NB4 (cell line): ENCODE measurements around the gene APH1B.

Experiments used
- DNase-seq: peaks from one replicate; pipeline ENCODE4 v3.0.0; 2010; ENCODE audit warnings: low read depth
- H3K4me3 ChIP-seq: one replicate; pipeline ENCODE4 v1.5.1; 2011; ENCODE audit warnings: mild to moderate bottlenecking, low read depth, low read length, moderate library complexity
- CTCF ChIP-seq: IDR thresholded peaks from one replicate; pipeline ENCODE4 v1.5.1; 2012; ENCODE audit warnings: low read depth, low read length
- MAX ChIP-seq: IDR thresholded peaks from 2 replicates; pipeline ENCODE4 v1.6.1; 2011; ENCODE audit warnings: low read depth, low read length
- MYC ChIP-seq: IDR thresholded peaks from 2 replicates; pipeline ENCODE4 v1.6.1; 2011; ENCODE audit warnings: low read depth, low read length
- POLR2A ChIP-seq: IDR thresholded peaks from 2 replicates; pipeline ENCODE4 v1.6.1; 2011; ENCODE audit warnings: mild to moderate bottlenecking; ENCODE audit not compliant: insufficient read length; ENCODE audit errors: extremely low read depth

Gene APH1B

GRCh38 chr15:63350178-63350621 is 72.8 kb downstream of the APH1B start:
- no peak for TF ChIP-seq POLR2A
- H3K4me3 ChIP-seq = no peak overlapping the region
- DNase-seq = no peak

- no peak for DNase-seq
- no peak for TF ChIP-seq MAX
- TF ChIP-seq POLR2A = no peak
- no peak for TF ChIP-seq CTCF
- no peak for TF ChIP-seq MYC
- no peak overlapping the region for H3K4me3 ChIP-seq
Observed at GRCh38 chr15:63351170-63351569, 73.8 kb downstream of the APH1B start.

- no peak overlapping the region for H3K4me3 ChIP-seq
- no peak for TF ChIP-seq POLR2A
- no peak for TF ChIP-seq MYC
- TF ChIP-seq CTCF = no peak
- no peak for TF ChIP-seq MAX
- DNase-seq = no peak
Observed at GRCh38 chr15:63352808-63353207, 75.4 kb downstream of the APH1B start.

- no peak overlapping the region for H3K4me3 ChIP-seq
- TF ChIP-seq CTCF (no peak), POLR2A (no peak)
- DNase-seq = no peak
Observed at GRCh38 chr15:63353261-63353660, 75.9 kb downstream of the APH1B start.

GRCh38 chr15:63353887-63354286 is 76.5 kb downstream of the APH1B start:
- TF ChIP-seq CTCF (no peak), MYC (no peak), MAX (no peak), POLR2A (no peak)
- no peak for DNase-seq
- H3K4me3 ChIP-seq = no peak overlapping the region

GRCh38 chr15:63354821-63355650 is 77.6 kb downstream of the APH1B start:
- DNase-seq = no peak
- no peak for TF ChIP-seq CTCF
- no peak overlapping the region for H3K4me3 ChIP-seq
